H1 (cell line): ENCODE results near the gene C14orf93. TPM values are rescaled to one million over a fixed set of nuclear protein-coding genes. Genes with fewer than 3 reads are reported as not detected.

Experiments used
- CTCF ChIA-PET: fragments of 300-600 bp; sonication (Branson Sonifier 250); formaldehyde crosslinking; loops from one replicate; lab custom pipeline; 2021; ENCODE audit not compliant: partially characterized antibody; lab: Charles Lee
- POLR2A ChIA-PET: fragments of 300-600 bp; sonication (Branson Sonifier 250); formaldehyde crosslinking; loops from one replicate; lab custom pipeline; 2021; ENCODE audit warnings: inconsistent platforms; ENCODE audit not compliant: partially characterized antibody; lab: Charles Lee
- DNase-seq, 2 experiments: peaks; one replicate each; pipeline versions ENCODE4 v3.0.0 to v3.0.0-alpha.2; 2010 to 2022; ENCODE audit warnings: low spot score in 2 of 2, low read depth in 1 of 2, mixed read lengths in 1 of 2
- FAIRE-seq: peaks from 2 replicates; lab custom pipeline; 2011; peaks lifted over from hg19 to GRCh38; lab: Jason Lieb, UNC
- H2AFZ ChIP-seq: 2 replicates; pipeline ENCODE4 v1.8.1; 2012; ENCODE audit warnings: low read length, inconsistent platforms
- H2AK5ac ChIP-seq: 2 replicates; pipeline ENCODE4 v1.6.1; 2013; ENCODE audit warnings: low read depth, low read length
- H2BK120ac ChIP-seq: replicated peaks from 2 replicates; pipeline ENCODE3; 2013; ENCODE audit warnings: low read depth, low read length, inconsistent platforms
- H2BK12ac ChIP-seq: 2 replicates; pipeline ENCODE4 v1.6.1; 2013; ENCODE audit warnings: low read depth, low read length
- H2BK15ac ChIP-seq: 2 replicates; pipeline ENCODE4 v1.6.1; 2013; ENCODE audit warnings: low read length
- H2BK20ac ChIP-seq: 2 replicates; pipeline ENCODE4 v1.6.1; 2013; ENCODE audit warnings: low read length
- H2BK5ac ChIP-seq: 2 replicates; pipeline ENCODE4 v1.6.1; 2013; ENCODE audit warnings: low read depth, low read length
- H3K14ac ChIP-seq: 2 replicates; pipeline ENCODE4 v1.6.1; 2013; ENCODE audit warnings: inconsistent platforms; ENCODE audit not compliant: insufficient read length
- H3K18ac ChIP-seq: 2 replicates; pipeline ENCODE4 v1.6.1; 2013; ENCODE audit warnings: low read length; ENCODE audit errors: extremely low read depth
- H3K23ac ChIP-seq: 2 replicates; pipeline ENCODE4 v1.6.1; 2013; ENCODE audit warnings: inconsistent platforms; ENCODE audit not compliant: insufficient read length
- H3K23me2 ChIP-seq: 2 replicates; pipeline ENCODE4 v1.6.1; 2013; ENCODE audit warnings: low read depth, low read length
- H3K27ac ChIP-seq: 2 replicates; pipeline ENCODE4 v1.6.1; 2011; ENCODE audit warnings: low read depth, low read length, inconsistent platforms
- H3K27me3 ChIP-seq, 4 experiments: replicated peaks in 1 of 4; 1 replicate in 1 of 4; 2 replicates in 3 of 4; pipeline versions ENCODE4 v1.6.1 to v1.8.1; 2011 to 2013; ENCODE audit warnings: low read length in 3 of 4, mild to moderate bottlenecking in 3 of 4, inconsistent platforms in 2 of 4, mixed read lengths in 2 of 4, moderate library complexity in 1 of 4; ENCODE audit not compliant: control insufficient read depth in 3 of 4, insufficient read depth in 3 of 4; ENCODE audit errors: extremely low read depth in 1 of 4
- H3K36me3 ChIP-seq, 4 experiments: 2 replicates each; pipeline versions ENCODE4 v1.6.1 to v1.8.1; 2011 to 2013; ENCODE audit warnings: mild to moderate bottlenecking in 4 of 4, low read length in 3 of 4, moderate library complexity in 2 of 4, control low read depth in 1 of 4, inconsistent platforms in 1 of 4; ENCODE audit not compliant: insufficient read depth in 4 of 4, control insufficient read depth in 2 of 4
- H3K4ac ChIP-seq: replicated peaks from 2 replicates; pipeline ENCODE3; 2013; ENCODE audit warnings: low read length, low read depth, mixed read lengths, inconsistent platforms; ENCODE audit not compliant: insufficient read length
- H3K4me1 ChIP-seq, 4 experiments: replicated peaks in 1 of 4; 1 replicate in 1 of 4; 2 replicates in 3 of 4; pipeline versions ENCODE4 v1.6.1 to v1.8.1; 2011 to 2013; ENCODE audit warnings: low read length in 3 of 4, inconsistent platforms in 2 of 4, mixed read lengths in 1 of 4; ENCODE audit not compliant: insufficient read depth in 4 of 4, control insufficient read depth in 3 of 4
- H3K4me2 ChIP-seq, 2 experiments: 2 replicates each; pipeline versions ENCODE4 v1.6.1 to v1.8.1; 2011 to 2013; ENCODE audit warnings: low read depth in 2 of 2, low read length in 2 of 2, control low read depth in 1 of 2, inconsistent platforms in 1 of 2, mild to moderate bottlenecking in 1 of 2; ENCODE audit not compliant: insufficient read depth in 1 of 2
- H3K4me3 ChIP-seq, 4 experiments: fragments of 200-600, 300-600 bp in 1 of 4; sonication (generic), shearing (Covaris generic), sonication (Bioruptor Twin) in 1 of 4; 2 replicates each; pipeline versions ENCODE4 v1.5.1 to v1.8.1; 2011 to 2016; ENCODE audit warnings: low read length in 4 of 4, low read depth in 3 of 4, control low read depth in 2 of 4, inconsistent platforms in 2 of 4, mild to moderate bottlenecking in 2 of 4, mixed read lengths in 1 of 4, moderate library complexity in 1 of 4; ENCODE audit not compliant: insufficient read depth in 2 of 4; ENCODE audit errors: extremely low read depth in 1 of 4
- H3K56ac ChIP-seq: replicated peaks from 2 replicates; pipeline ENCODE3; 2013; ENCODE audit warnings: low read depth, mild to moderate bottlenecking, mixed read lengths, low read length, inconsistent platforms; ENCODE audit not compliant: insufficient read length
- H3K79me1 ChIP-seq: 2 replicates; pipeline ENCODE4 v1.6.1; 2013; ENCODE audit warnings: low read depth, low read length, control low read depth
- H3K79me2 ChIP-seq, 2 experiments: 2 replicates each; pipeline versions ENCODE4 v1.6.1 to v1.8.1; 2012 to 2013; ENCODE audit warnings: low read length in 2 of 2, mild to moderate bottlenecking in 2 of 2, inconsistent platforms in 1 of 2; ENCODE audit not compliant: insufficient read depth in 2 of 2, control insufficient read depth in 1 of 2
- H3K9ac ChIP-seq, 4 experiments: replicated peaks in 1 of 4; 1 replicate in 1 of 4; 2 replicates in 3 of 4; pipeline versions ENCODE4 v1.6.1 to v1.8.1; 2011 to 2013; ENCODE audit warnings: low read depth in 3 of 4, low read length in 3 of 4, control low read depth in 2 of 4, mild to moderate bottlenecking in 2 of 4, moderate library complexity in 2 of 4, inconsistent platforms in 1 of 4; ENCODE audit errors: extremely low read depth in 1 of 4
- H3K9me3 ChIP-seq, 2 experiments: 2 replicates each; pipeline versions ENCODE4 v1.6.1 to v1.8.1; 2012 to 2013; ENCODE audit warnings: mild to moderate bottlenecking in 2 of 2, moderate library complexity in 2 of 2, control low read depth in 1 of 2, inconsistent platforms in 1 of 2, low read depth in 1 of 2, low read length in 1 of 2, mixed read lengths in 1 of 2; ENCODE audit not compliant: insufficient read depth in 2 of 2
- H4K20me1 ChIP-seq, 2 experiments: replicated peaks in 1 of 2; 2 replicates each; pipeline versions ENCODE3 to v1.8.1; 2011 to 2013; ENCODE audit warnings: inconsistent platforms in 2 of 2, low read length in 2 of 2, mild to moderate bottlenecking in 1 of 2; ENCODE audit not compliant: insufficient read depth in 2 of 2, control insufficient read depth in 1 of 2
- H4K5ac ChIP-seq: 2 replicates; pipeline ENCODE4 v1.6.1; 2013; ENCODE audit warnings: low read length, low read depth, mixed read lengths, inconsistent platforms; ENCODE audit not compliant: insufficient read length
- H4K8ac ChIP-seq: 2 replicates; pipeline ENCODE4 v1.8.0; 2013; ENCODE audit warnings: mild to moderate bottlenecking, moderate library complexity, low read length, inconsistent platforms; ENCODE audit not compliant: insufficient read depth; ENCODE audit errors: extremely low read depth
- H4K91ac ChIP-seq: replicated peaks from 2 replicates; pipeline ENCODE3; 2013; ENCODE audit warnings: low read length, mixed read lengths, inconsistent platforms; ENCODE audit not compliant: insufficient read length
- ATF3 ChIP-seq: IDR thresholded peaks from 2 replicates; pipeline ENCODE4 v1.6.1; 2011; ENCODE audit warnings: low read depth, mild to moderate bottlenecking, low read length; ENCODE audit not compliant: insufficient read depth
- POU5F1 ChIP-seq: IDR thresholded peaks from 2 replicates; pipeline ENCODE4 v1.6.1; 2011; ENCODE audit warnings: low read depth, mild to moderate bottlenecking, low read length, moderate library complexity
- RAD21 ChIP-seq, 2 experiments: IDR thresholded peaks in 1 of 2; conservative IDR thresholded peaks in 1 of 2; 2 replicates each; pipeline ENCODE4 v1.6.1; 2011; ENCODE audit warnings: low read depth in 2 of 2, low read length in 2 of 2, improper control_type of control experiment in 1 of 2, inconsistent platforms in 1 of 2, mild to moderate bottlenecking in 1 of 2, moderate library complexity in 1 of 2
- WGBS, 2 experiments: shearing (Covaris generic) in 1 of 2; methylation state at CpG; one replicate each; pipeline versions ENCODE4 v1.1.6 to v1.1.7; 2013 to 2015; ENCODE audit warnings: low lambda C conversion rate in 2 of 2, mixed read lengths in 2 of 2, inconsistent platforms in 1 of 2, low coverage in 1 of 2, missing lambda C conversion rate in 1 of 2; ENCODE audit not compliant: insufficient replicate concordance in 2 of 2, insufficient coverage in 1 of 2, insufficient read length in 1 of 2; ENCODE audit errors: extremely low coverage in 1 of 2, missing lambda C conversion rate in 1 of 2; 5-methylcytosine and 5-hydroxymethylcytosine counted together
- polyA plus RNA-seq, 7 experiments: library from polyadenylated mRNA; depleted of rRNA in 3 of 7; stranded (reverse) in 5 of 7; unstranded in 2 of 7; fragments of >200 nt in 5 of 7; fragments of 200-250 nt in 2 of 7; gene quantifications; 1 replicate in 5 of 7; 2 replicates in 1 of 7; 4 replicates in 1 of 7; pipeline versions ENCODE4 v1.2.1 to v1.2.3, GENCODE V29; 2011 to 2013; ENCODE audit warnings: missing spikeins in 2 of 7, mixed read lengths in 2 of 7
- total RNA-seq: library from RNA; stranded (reverse); fragmentation: NEBNext Ultra II Directional; extraction: Animal tissue kit (Norgen Biotek cat#: 25700); gene quantifications from 2 replicates; pipeline ENCODE4 v1.2.1, GENCODE V29; 2021
- TF ChIP-seq, protein P1 (sequence below), 3 experiments: IDR thresholded peaks; 1 replicate in 2 of 3; 2 replicates in 1 of 3; pipeline versions ENCODE4 v1.5.1 to v1.6.1; 2011; ENCODE audit warnings: low read length in 3 of 3, mild to moderate bottlenecking in 3 of 3, inconsistent platforms in 2 of 3, low read depth in 1 of 3, moderate library complexity in 1 of 3; ENCODE audit not compliant: insufficient read depth in 1 of 3; ENCODE audit errors: control extremely low read depth in 1 of 3

The C14orf93 gene
- total and polyA plus RNA-seq, 2 of the 8 experiments (the other 6 are each of a cell fraction or from before 2014, with no cell fraction given) = 7.8 to 8.2 TPM

DNA sequence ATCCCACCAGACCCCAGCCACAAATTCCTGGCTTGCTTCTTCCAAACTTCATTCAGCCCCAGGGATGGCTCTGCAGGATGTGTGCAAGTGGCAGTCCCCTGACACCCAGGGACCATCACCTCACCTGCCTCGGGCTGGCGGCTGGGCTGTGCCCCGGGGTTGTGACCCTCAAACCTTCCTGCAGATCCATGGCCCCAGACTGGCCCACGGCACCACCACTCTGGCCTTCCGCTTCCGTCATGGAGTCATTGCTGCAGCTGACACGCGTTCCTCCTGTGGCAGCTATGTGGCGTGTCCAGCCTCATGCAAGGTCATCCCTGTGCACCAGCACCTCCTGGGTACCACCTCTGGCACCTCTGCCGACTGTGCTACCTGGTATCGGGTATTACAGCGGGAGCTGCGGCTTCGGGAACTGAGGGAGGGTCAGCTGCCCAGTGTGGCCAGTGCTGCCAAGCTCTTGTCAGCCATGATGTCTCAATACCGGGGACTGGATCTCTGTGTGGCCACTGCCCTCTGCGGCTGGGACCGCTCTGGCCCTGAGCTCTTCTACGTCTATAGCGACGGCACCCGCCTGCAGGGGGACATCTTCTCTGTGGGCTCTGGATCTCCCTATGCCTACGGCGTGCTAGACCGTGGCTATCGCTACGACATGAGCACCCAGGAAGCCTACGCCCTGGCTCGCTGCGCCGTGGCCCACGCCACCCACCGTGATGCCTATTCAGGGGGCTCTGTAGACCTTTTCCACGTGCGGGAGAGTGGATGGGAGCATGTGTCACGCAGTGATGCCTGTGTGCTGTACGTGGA lies 32.4 kb upstream of the C14orf93 start, which contains the start of gene PSMB11:
Gene PSMB11 (plus strand): TSS at position 51 of the 804 bp plus-strand sequence. CDS start 14 bp downstream, at position 65.
- Histone ChIP-seq H2BK20ac (no peak within 1 kb of the TSS), H3K27ac (no peak within 1 kb of the TSS), H3K27me3 (no peaks in the 10 kb centered on the region), H4K8ac (no peak within 1 kb of the TSS), H3K9ac (no peak within 1 kb of the TSS), H2AFZ (no peak within 1 kb of the TSS), H2BK5ac (no peak within 1 kb of the TSS), H3K4me1 (peaks cover 0 to 7% (median 0%) of the 10 kb centered on the region in 4 experiments; a peak in 1 of 7 replicates), H2AK5ac (no peak within 1 kb of the TSS), H3K23me2 (no peaks in the 10 kb centered on the region), H3K4me3 (no peak within 1 kb of the TSS), H2BK12ac (no peak within 1 kb of the TSS), H2BK15ac (no peak within 1 kb of the TSS), H3K18ac (no peak within 1 kb of the TSS), H3K14ac (no peak within 1 kb of the TSS), H4K91ac (no peak within 1 kb of the TSS), H2BK120ac (no peak within 1 kb of the TSS)
- FAIRE-seq = no peak
- POLR2A ChIA-PET = interaction anchor here (0.8 to 2.8 kb wide), 12 partner anchors 11 to 113 kb away, joined by 3 to 7 read pairs (median 4); partner anchors contain the start of gene PRMT5
- 89% methylated on average over 36 of the region's 36 CpGs; no CpG with 5 or more reads in 1 of the 2 experiments for WGBS, 2 experiments
- TF ChIP-seq, protein P1, sequence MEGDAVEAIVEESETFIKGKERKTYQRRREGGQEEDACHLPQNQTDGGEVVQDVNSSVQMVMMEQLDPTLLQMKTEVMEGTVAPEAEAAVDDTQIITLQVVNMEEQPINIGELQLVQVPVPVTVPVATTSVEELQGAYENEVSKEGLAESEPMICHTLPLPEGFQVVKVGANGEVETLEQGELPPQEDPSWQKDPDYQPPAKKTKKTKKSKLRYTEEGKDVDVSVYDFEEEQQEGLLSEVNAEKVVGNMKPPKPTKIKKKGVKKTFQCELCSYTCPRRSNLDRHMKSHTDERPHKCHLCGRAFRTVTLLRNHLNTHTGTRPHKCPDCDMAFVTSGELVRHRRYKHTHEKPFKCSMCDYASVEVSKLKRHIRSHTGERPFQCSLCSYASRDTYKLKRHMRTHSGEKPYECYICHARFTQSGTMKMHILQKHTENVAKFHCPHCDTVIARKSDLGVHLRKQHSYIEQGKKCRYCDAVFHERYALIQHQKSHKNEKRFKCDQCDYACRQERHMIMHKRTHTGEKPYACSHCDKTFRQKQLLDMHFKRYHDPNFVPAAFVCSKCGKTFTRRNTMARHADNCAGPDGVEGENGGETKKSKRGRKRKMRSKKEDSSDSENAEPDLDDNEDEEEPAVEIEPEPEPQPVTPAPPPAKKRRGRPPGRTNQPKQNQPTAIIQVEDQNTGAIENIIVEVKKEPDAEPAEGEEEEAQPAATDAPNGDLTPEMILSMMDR (IDR thresholded peaks at IDR 0.05; ENCODE audit: control extremely low read depth in 1 of 3, insufficient read depth in 1 of 3, low read depth in 1 of 3, low read length in 3 of 3) = peak in 2 of 3 experiments; percentile 5 to 20; a peak in 2 of 4 replicates
- TF ChIP-seq ATF3 = no peak
- TF ChIP-seq POU5F1 = no peak
- 0 out of 4 replicates have a peak, but pooled peaks of 1 of the 2 experiments have one; percentile 6 for TF ChIP-seq RAD21 (IDR thresholded peaks at IDR 0.05 in 1 of 2, conservative IDR thresholded peaks at IDR 0.05 in 1 of 2; ENCODE audit: low read depth in 2 of 2, low read length in 2 of 2)
- TF ChIP-seq, all 59 proteins: peak for 2
- Histone ChIP-seq H3K79me2 (no peaks in the 10 kb centered on the region), H3K4me2 (no peak within 1 kb of the TSS), H3K36me3 (no peaks in the 10 kb centered on the region), H3K23ac (no peak within 1 kb of the TSS), H4K20me1 (no peaks in the 10 kb centered on the region), H3K79me1 (no peaks in the 10 kb centered on the region; the same call in 1 of the 2 replicates), H4K5ac (no peak within 1 kb of the TSS), H3K56ac (no peak within 1 kb of the TSS), H3K9me3 (no peaks in the 10 kb centered on the region), H3K4ac (no peak within 1 kb of the TSS)
- CTCF ChIA-PET = interaction anchor here (0.6 to 29.2 kb wide), 23 partner anchors 9 to 113 kb away, joined by 3 to 785 read pairs (median 4); partner anchors contain the start of genes AJUBA, HAUS4 and PRMT5
- no peak for DNase-seq
